MM.1S (cell line): Measurements from ENCODE around the gene RTN4R.
"Not testable (repeated sequence)": the region's sequence is repeated elsewhere in the genome, so short reads cannot be mapped to it uniquely, and the experiment has no call there.

Experiments used
- DNase-seq: peaks from one replicate; pipeline ENCODE4 v3.0.0-alpha.2; 2015
- H2AFZ ChIP-seq: fragments of 300-600 bp; sonication (generic); 2 replicates; pipeline ENCODE4 v1.6.0; 2016; ENCODE audit warnings: antibody characterized with exemption, low read length
- H3F3A ChIP-seq: fragments of 300-600 bp; sonication (generic); 2 replicates; pipeline ENCODE4 v1.6.1; 2016; ENCODE audit warnings: mild to moderate bottlenecking, antibody characterized with exemption, low read length, moderate library complexity, mixed read lengths; ENCODE audit not compliant: insufficient read depth
- H3K27ac ChIP-seq: fragments of 300-600 bp; sonication (generic); 2 replicates; pipeline ENCODE4 v1.5.1; 2016; ENCODE audit warnings: mild to moderate bottlenecking, low read length
- H3K27me3 ChIP-seq: fragments of 300-600 bp; sonication (generic); replicated peaks from 2 replicates; pipeline ENCODE4 v1.6.0; 2016; ENCODE audit warnings: low read length; ENCODE audit not compliant: insufficient read depth
- H3K36me3 ChIP-seq: fragments of 300-600 bp; sonication (generic); replicated peaks from 2 replicates; pipeline ENCODE4 v1.6.1; 2016; ENCODE audit warnings: mild to moderate bottlenecking, low read length, mixed read lengths; ENCODE audit not compliant: insufficient read depth
- H3K4me1 ChIP-seq: fragments of 300-600 bp; sonication (generic); 2 replicates; pipeline ENCODE4 v1.6.1; 2016; ENCODE audit warnings: low read length, mixed read lengths
- H3K4me2 ChIP-seq: fragments of 300-600 bp; sonication (generic); 2 replicates; pipeline ENCODE4 v1.6.0; 2016; ENCODE audit warnings: low read depth, low read length
- H3K4me3 ChIP-seq: fragments of 300-600 bp; sonication (generic); 2 replicates; pipeline ENCODE4 v1.5.1; 2016; ENCODE audit warnings: low read length, mixed read lengths
- H3K79me2 ChIP-seq: fragments of 300-600 bp; sonication (generic); 2 replicates; pipeline ENCODE4 v1.6.1; 2016; ENCODE audit warnings: mixed run types, low read length, mixed read lengths
- H3K9ac ChIP-seq: fragments of 300-600 bp; sonication (generic); 2 replicates; pipeline ENCODE4 v1.6.1; 2016; ENCODE audit warnings: low read length, mixed read lengths
- H3K9me2 ChIP-seq: fragments of 300-600 bp; sonication (generic); replicated peaks from 2 replicates; pipeline ENCODE4 v1.6.1; 2016; ENCODE audit warnings: mild to moderate bottlenecking, low read length, mixed read lengths; ENCODE audit not compliant: insufficient read depth
- H3K9me3 ChIP-seq: fragments of 300-600 bp; sonication (generic); replicated peaks from 2 replicates; pipeline ENCODE4 v1.6.1; 2016; ENCODE audit warnings: mild to moderate bottlenecking, low read length, mixed read lengths; ENCODE audit not compliant: insufficient read depth
- H4K20me1 ChIP-seq: fragments of 300-600 bp; sonication (generic); 2 replicates; pipeline ENCODE4 v1.6.1; 2016; ENCODE audit warnings: mild to moderate bottlenecking, low read length, moderate library complexity, mixed read lengths; ENCODE audit not compliant: insufficient read depth
- EZH2 ChIP-seq: fragments of 300-600 bp; sonication (generic); optimal IDR thresholded peaks from 2 replicates; pipeline ENCODE3; 2017; ENCODE audit warnings: low read depth, mild to moderate bottlenecking, antibody characterized with exemption, low read length, mixed read lengths
- EZH2phosphoT487 ChIP-seq: fragments of 300-600 bp; sonication (generic); IDR thresholded peaks from 2 replicates; pipeline ENCODE4 v1.6.1; 2018; ENCODE audit warnings: antibody characterized with exemption, low read length
- TF ChIP-seq, protein P1 (sequence below): fragments of 300-600 bp; sonication (generic); IDR thresholded peaks from 2 replicates; pipeline ENCODE4 v1.5.1; 2016; ENCODE audit warnings: antibody characterized with exemption, low read length, mixed read lengths

Gene RTN4R

DNA sequence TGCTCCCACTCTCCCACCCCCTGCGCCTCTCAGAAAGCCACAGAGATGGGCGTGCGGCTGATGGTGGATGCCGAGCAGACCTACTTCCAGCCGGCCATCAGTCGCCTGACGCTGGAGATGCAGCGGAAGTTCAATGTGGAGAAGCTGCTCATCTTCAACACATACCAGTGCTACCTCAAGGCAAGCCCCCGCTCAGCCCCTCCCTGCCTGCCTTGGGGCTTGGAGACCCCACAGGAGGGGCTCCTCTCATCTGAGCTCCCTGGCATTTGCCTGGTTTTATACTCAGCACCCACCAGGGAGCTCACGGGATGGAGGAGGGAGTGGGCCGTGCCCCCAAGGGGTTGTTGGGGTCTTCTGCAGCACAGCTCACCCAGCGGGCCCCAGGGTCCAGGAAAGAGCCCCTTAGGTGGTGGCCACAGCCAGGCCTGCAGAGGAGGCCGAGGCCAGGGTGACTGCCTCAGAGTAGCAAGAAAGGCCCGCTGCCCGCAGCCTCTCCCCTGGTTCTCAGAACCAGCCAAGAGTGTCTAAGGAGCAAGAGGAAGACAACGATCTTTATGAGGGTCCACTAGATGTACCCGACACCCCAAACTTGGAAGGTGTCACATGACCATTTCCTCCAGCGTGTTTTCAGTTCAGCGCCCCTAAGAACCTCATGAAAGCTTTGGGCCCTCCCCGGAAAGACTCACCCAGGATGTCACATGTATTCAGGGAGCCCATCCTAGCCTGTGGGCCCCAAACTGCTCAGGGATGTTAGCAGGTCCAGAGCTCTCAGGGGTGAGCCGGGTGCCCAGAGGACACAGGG, 38.7 kb upstream of the RTN4R start:
- not testable (repeated sequence) for H3K4me1 ChIP-seq, H2AFZ ChIP-seq, H3K27me3 ChIP-seq, H3K79me2 ChIP-seq, H3K4me3 ChIP-seq, H3K9me2 ChIP-seq, DNase-seq, H3K27ac ChIP-seq, H3K4me2 ChIP-seq, H3K9me3 ChIP-seq, H3K9ac ChIP-seq, H3K36me3 ChIP-seq, H4K20me1 ChIP-seq, H3F3A ChIP-seq

- Histone ChIP-seq H3K27me3 (peaks cover 4% of the 10 kb centered on the region; the same call in 1 of the 2 replicates), H3K79me2 (no peaks in the 10 kb centered on the region), H2AFZ (no peak overlapping the region), H3K4me3 (no peak overlapping the region), H3F3A (no peaks in the 10 kb centered on the region), H3K27ac (no peak overlapping the region), H3K4me1 (no peaks in the 10 kb centered on the region), H3K36me3 (no peaks in the 10 kb centered on the region), H3K9ac (no peak overlapping the region), H4K20me1 (no peaks in the 10 kb centered on the region), H3K9me2 (no peaks in the 10 kb centered on the region), H3K9me3 (no peaks in the 10 kb centered on the region), H3K4me2 (no peak overlapping the region)
- DNase-seq, result no peak
- TF ChIP-seq EZH2phosphoT487 (no peak), EZH2 (no peak)
- TF ChIP-seq, protein P1, sequence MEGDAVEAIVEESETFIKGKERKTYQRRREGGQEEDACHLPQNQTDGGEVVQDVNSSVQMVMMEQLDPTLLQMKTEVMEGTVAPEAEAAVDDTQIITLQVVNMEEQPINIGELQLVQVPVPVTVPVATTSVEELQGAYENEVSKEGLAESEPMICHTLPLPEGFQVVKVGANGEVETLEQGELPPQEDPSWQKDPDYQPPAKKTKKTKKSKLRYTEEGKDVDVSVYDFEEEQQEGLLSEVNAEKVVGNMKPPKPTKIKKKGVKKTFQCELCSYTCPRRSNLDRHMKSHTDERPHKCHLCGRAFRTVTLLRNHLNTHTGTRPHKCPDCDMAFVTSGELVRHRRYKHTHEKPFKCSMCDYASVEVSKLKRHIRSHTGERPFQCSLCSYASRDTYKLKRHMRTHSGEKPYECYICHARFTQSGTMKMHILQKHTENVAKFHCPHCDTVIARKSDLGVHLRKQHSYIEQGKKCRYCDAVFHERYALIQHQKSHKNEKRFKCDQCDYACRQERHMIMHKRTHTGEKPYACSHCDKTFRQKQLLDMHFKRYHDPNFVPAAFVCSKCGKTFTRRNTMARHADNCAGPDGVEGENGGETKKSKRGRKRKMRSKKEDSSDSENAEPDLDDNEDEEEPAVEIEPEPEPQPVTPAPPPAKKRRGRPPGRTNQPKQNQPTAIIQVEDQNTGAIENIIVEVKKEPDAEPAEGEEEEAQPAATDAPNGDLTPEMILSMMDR, result no peak
Measured at GRCh38 chr22:20305894-20306645, 38.0 kb upstream of the RTN4R start.

DNA sequence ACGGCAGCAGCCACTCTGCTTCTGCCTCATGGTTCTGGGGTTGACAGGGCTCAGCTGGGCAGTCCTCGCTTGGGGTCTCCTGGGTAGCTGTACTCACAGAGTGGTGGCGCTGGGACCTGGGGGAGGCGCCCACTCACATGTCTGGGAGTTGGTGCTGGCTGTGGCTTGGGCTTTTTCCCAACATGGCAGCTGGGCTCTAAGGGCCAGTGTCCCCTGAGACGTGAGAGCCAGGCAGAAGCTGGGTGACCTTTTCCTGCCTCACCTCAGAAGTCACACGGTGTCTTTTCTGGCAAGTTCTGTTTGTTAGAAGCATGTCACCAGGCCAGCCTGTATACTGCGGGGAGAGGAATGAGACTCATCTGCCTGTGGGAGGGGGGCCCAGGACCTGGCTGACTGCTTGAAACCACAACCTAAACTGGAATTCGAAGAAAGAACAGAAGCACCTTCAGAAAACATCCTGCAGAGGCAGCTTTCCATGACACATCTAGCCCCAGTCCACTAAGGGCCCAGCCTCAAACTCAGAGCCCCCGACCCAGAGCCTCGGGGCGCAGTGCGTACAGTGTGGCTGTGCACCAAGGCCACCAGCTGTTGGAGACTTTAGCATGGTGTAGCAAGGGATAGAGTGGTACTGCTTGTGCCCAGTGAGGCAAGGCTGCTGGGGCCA, 37.2 kb upstream of the RTN4R start:
- not testable (repeated sequence) for DNase-seq, H4K20me1 ChIP-seq, H3F3A ChIP-seq, H3K9ac ChIP-seq, H3K4me1 ChIP-seq, H3K9me3 ChIP-seq, H3K36me3 ChIP-seq, H3K27ac ChIP-seq, H3K9me2 ChIP-seq, H3K4me2 ChIP-seq, H3K27me3 ChIP-seq, H3K79me2 ChIP-seq, H3K4me3 ChIP-seq, H2AFZ ChIP-seq

GRCh38 chr22:20304646-20305045, 36.5 kb upstream of the RTN4R start:
- peaks cover 10% of the 10 kb centered on the region; the same call in 1 of the 2 replicates for H3K27me3 ChIP-seq
- DNase-seq, result no peak
- H3K4me2 ChIP-seq, result no peak overlapping the region
- H3K4me3 ChIP-seq, result no peak overlapping the region
- no peaks in the 10 kb centered on the region for H3F3A ChIP-seq
- H3K79me2 ChIP-seq, result no peaks in the 10 kb centered on the region
- H3K9me2 ChIP-seq, result no peaks in the 10 kb centered on the region
- no peaks in the 10 kb centered on the region for H3K4me1 ChIP-seq
- H3K36me3 ChIP-seq, result no peaks in the 10 kb centered on the region
- H4K20me1 ChIP-seq, result no peaks in the 10 kb centered on the region
- no peak overlapping the region for H3K27ac ChIP-seq
- no peak overlapping the region for H3K9ac ChIP-seq
- TF ChIP-seq, protein P1, result no peak
- TF ChIP-seq EZH2 (no peak), EZH2phosphoT487 (no peak)
- H2AFZ ChIP-seq, result no peak overlapping the region
- H3K9me3 ChIP-seq, result no peaks in the 10 kb centered on the region

- H3K4me3 ChIP-seq, H3K79me2 ChIP-seq, H3K36me3 ChIP-seq, H3F3A ChIP-seq, H3K9me2 ChIP-seq, DNase-seq, H3K4me2 ChIP-seq, H3K27ac ChIP-seq, H4K20me1 ChIP-seq, H3K9me3 ChIP-seq, H3K4me1 ChIP-seq, H2AFZ ChIP-seq, H3K9ac ChIP-seq: not testable (repeated sequence)
- peaks cover 13% of the 10 kb centered on the region; the same call in 1 of the 2 replicates for H3K27me3 ChIP-seq
Measured at GRCh38 chr22:20303229-20303534, 35.1 kb upstream of the RTN4R start.
